ENCODE measurements around the gene BCL6B. TPM values are rescaled to one million over a fixed set of nuclear protein-coding genes. Genes with fewer than 3 reads are reported as not detected.

The BCL6B gene
- total RNA-seq, 8 experiments from 2014 or later, result 0.05 to 1.5 (median 0.58) TPM; not detected in 1

GRCh38 chr17:7074931-7075330, 52.1 kb downstream of the BCL6B start:
- Histone ChIP-seq H3K4me3 (no peak overlapping the region), H3K27ac (no peak overlapping the region), H3K4me1 (replicated peaks in 1 of 2) (no peaks in the 10 kb centered on the region)
- in situ Hi-C loops (cut with MboI; ENCODE audit: low pct_unique_long_range_greater_than_20kb in 2 of 9, low sequenced_read_pairs in 9 of 9, unreplicated experiment in 9 of 9), result loop anchor here in 1 of 9 experiments (25.0 kb wide), 1 partner anchor 87 kb away; no protein-coding TSS in a partner anchor
- WGBS, 10 experiments, result 24 to 85% (median 73%) methylated on average over 1 to 10 of the region's 14 CpGs; no CpG with 5 or more reads in 3 of the 10 experiments
- no peak for ATAC-seq (replicated peaks in 6 of 8)

GRCh38 chr17:7077911-7078546, 55.2 kb downstream of the BCL6B start:
- H3K4me1 ChIP-seq (replicated peaks in 1 of 2), result no peaks in the 10 kb centered on the region
- 45% methylated on average over 2 of the region's 7 CpGs; no CpG with 5 or more reads in 9 of the 10 experiments for WGBS, 10 experiments
- no peak overlapping the region for H3K27ac ChIP-seq
- no peak for ATAC-seq (replicated peaks in 6 of 8)
- H3K4me3 ChIP-seq, result no peak overlapping the region
- in situ Hi-C loops (cut with MboI; ENCODE audit: low pct_unique_long_range_greater_than_20kb in 2 of 9, low sequenced_read_pairs in 9 of 9, unreplicated experiment in 9 of 9), result no loop called here

- WGBS, 10 experiments, result 42 to 95% (median 77%) methylated on average over 1 to 8 of the region's 10 CpGs; no CpG with 5 or more reads in 2 of the 10 experiments
- no peaks in the 10 kb centered on the region for H3K4me1 ChIP-seq (replicated peaks in 1 of 2)
- no peak overlapping the region for H3K4me3 ChIP-seq
- ATAC-seq (replicated peaks in 6 of 8), result no peak
- in situ Hi-C loops (cut with MboI; ENCODE audit: low pct_unique_long_range_greater_than_20kb in 2 of 9, low sequenced_read_pairs in 9 of 9, unreplicated experiment in 9 of 9), result no loop called here
- no peak overlapping the region for H3K27ac ChIP-seq
Observed at GRCh38 chr17:7078711-7079110, 55.9 kb downstream of the BCL6B start.

Other genes starting within 250 kb of the BCL6B start
- gene FBXO39, start 246.8 kb upstream of the BCL6B start, total RNA-seq, result under 1 TPM in 3 of 8 experiments, not detected in 5; 0.20 to 0.76 (median 0.42) TPM
- 10 to 100 TPM in 1 of 8 experiments, under 1 TPM in 4, not detected in 3; 0.05 to 17.0 (median 0.17) TPM for gene TEKT1, start 191.3 kb upstream of the BCL6B start, total RNA-seq
- gene ALOX12, start 27.0 kb upstream of the BCL6B start, total RNA-seq, result 1 to 10 TPM in 2 of 8 experiments, under 1 TPM in 4, not detected in 2; 0.23 to 1.6 (median 0.37) TPM
- 100 to 1,000 TPM; 127 to 314 (median 229) TPM for gene RNASEK, start 10.4 kb upstream of the BCL6B start, total RNA-seq
- 1 to 10 TPM in 5 of 8 experiments, under 1 TPM in 3; 0.61 to 2.7 (median 1.1) TPM for gene SLC16A13, start 13.0 kb downstream of the BCL6B start, total RNA-seq
- 1 to 10 TPM in 2 of 8 experiments, under 1 TPM in 6; 0.17 to 1.9 (median 0.34) TPM for gene SLC16A11, start 21.0 kb downstream of the BCL6B start, total RNA-seq
- under 1 TPM in 3 of 8 experiments, not detected in 5; 0.09 to 0.38 (median 0.36) TPM for gene CLEC10A, start 57.2 kb downstream of the BCL6B start, total RNA-seq
- under 1 TPM in 3 of 8 experiments, not detected in 5; 0.11 to 0.51 (median 0.49) TPM for gene ASGR2, start 91.8 kb downstream of the BCL6B start, total RNA-seq
- 10 to 100 TPM in 4 of 8 experiments, 1 to 10 TPM in 4; 1.4 to 26.7 (median 10.1) TPM for gene ASGR1, start 156.3 kb downstream of the BCL6B start, total RNA-seq
- gene DLG4, start 196.8 kb downstream of the BCL6B start, total RNA-seq, result 10 to 100 TPM in 7 of 8 experiments, 1 to 10 TPM in 1; 5.6 to 91.4 (median 42.6) TPM
- gene ACADVL, start 196.9 kb downstream of the BCL6B start, total RNA-seq, result 100 to 1,000 TPM in 7 of 8 experiments, 10 to 100 TPM in 1; 77.7 to 513 (median 215) TPM
- gene DVL2, start 211.5 kb downstream of the BCL6B start, total RNA-seq, result 10 to 100 TPM; 31.3 to 63.1 (median 40.6) TPM
- gene PHF23, start 216.4 kb downstream of the BCL6B start, total RNA-seq, result 10 to 100 TPM; 25.2 to 63.1 (median 49.4) TPM
- gene GABARAP, start 219.4 kb downstream of the BCL6B start, total RNA-seq, result 100 to 1,000 TPM; 336 to 734 (median 573) TPM
- gene CTDNEP1, start 228.7 kb downstream of the BCL6B start, total RNA-seq, result 10 to 100 TPM; 36.5 to 94.1 (median 56.7) TPM
- gene ELP5, start 229.2 kb downstream of the BCL6B start, total RNA-seq, result 10 to 100 TPM; 30.5 to 62.7 (median 51.5) TPM
- 1 to 10 TPM in 4 of 8 experiments, under 1 TPM in 4; 0.32 to 3.7 (median 0.99) TPM for gene CLDN7, start 239.4 kb downstream of the BCL6B start, total RNA-seq